Small intestine (tissue), 7 donors: ENCODE results near the gene KRTAP2-4. TPM values are rescaled to one million over a fixed set of nuclear protein-coding genes. Genes with fewer than 3 reads are reported as not detected.
"Not testable (repeated sequence)": the region's sequence is repeated elsewhere in the genome, so short reads cannot be mapped to it uniquely, and the experiment has no call there.

Source experiments
- DNase-seq, 2 donors: peaks; one replicate each; pipeline versions ENCODE4 v3.0.0 to v3.0.0-alpha.2; 2013
- FAIRE-seq: peaks from 2 replicates; lab custom pipeline; 2012; peaks lifted over from hg19 to GRCh38; lab: Jason Lieb, UNC
- H3K27ac ChIP-seq, 3 donors: one replicate each; pipeline ENCODE4 v1.5.1; 2013; ENCODE audit warnings: low read length in 2 of 3, mild to moderate bottlenecking in 2 of 3, control low read depth in 1 of 3, inconsistent platforms in 1 of 3, low read depth in 1 of 3, moderate library complexity in 1 of 3
- H3K27me3 ChIP-seq, 3 donors: one replicate each; pipeline ENCODE4 v1.6.1; 2013; ENCODE audit warnings: low read length in 3 of 3, inconsistent platforms in 1 of 3; ENCODE audit not compliant: control insufficient read depth in 3 of 3, insufficient read depth in 3 of 3
- H3K36me3 ChIP-seq, 3 donors: one replicate each; pipeline ENCODE4 v1.6.1; 2013; ENCODE audit warnings: low read length in 3 of 3, inconsistent platforms in 1 of 3, low read depth in 1 of 3, mild to moderate bottlenecking in 1 of 3, moderate library complexity in 1 of 3; ENCODE audit not compliant: control insufficient read depth in 3 of 3, insufficient read depth in 2 of 3
- H3K4me1 ChIP-seq, 3 donors: one replicate each; pipeline ENCODE4 v1.6.1; 2013; ENCODE audit warnings: low read length in 2 of 3, inconsistent platforms in 1 of 3, low read depth in 1 of 3, mild to moderate bottlenecking in 1 of 3, moderate library complexity in 1 of 3; ENCODE audit not compliant: control insufficient read depth in 3 of 3, insufficient read depth in 2 of 3
- H3K4me3 ChIP-seq, 3 donors: one replicate each; pipeline ENCODE4 v1.5.1; 2013; ENCODE audit warnings: low read length in 3 of 3, control low read depth in 1 of 3, inconsistent platforms in 1 of 3, low read depth in 1 of 3, mild to moderate bottlenecking in 1 of 3, moderate library complexity in 1 of 3
- H3K9me3 ChIP-seq, 2 donors: one replicate each; pipeline ENCODE4 v1.6.1; 2013; ENCODE audit warnings: low read depth in 1 of 2, low read length in 1 of 2; ENCODE audit not compliant: control insufficient read depth in 2 of 2, insufficient read depth in 1 of 2
- WGBS, 3 donors: extraction: QIAGEN DNeasy Blood & Tissue Kit; methylation state at CpG; one replicate each; pipeline ENCODE4 v1.1.7; 2013; 5-methylcytosine and 5-hydroxymethylcytosine counted together
- polyA plus RNA-seq, 4 donors: library from polyadenylated mRNA; stranded (reverse) in 3 of 4; unstranded in 1 of 4; fragments of 200-250 nt in 3 of 4; fragments of 120-200 nt in 1 of 4; gene quantifications; one replicate each; pipeline versions ENCODE4 v1.2.1 to v1.2.3, GENCODE V29; 2013
- donor health status: healthy with polysubstance abuse.
- donor health status: control.
- donor health status: control.
- donor health status: Bipolar disorder and iron deficiency.
- donor health status: healthy.

Gene KRTAP2-4
- polyA plus RNA-seq, 4 donors: not detected

DNA sequence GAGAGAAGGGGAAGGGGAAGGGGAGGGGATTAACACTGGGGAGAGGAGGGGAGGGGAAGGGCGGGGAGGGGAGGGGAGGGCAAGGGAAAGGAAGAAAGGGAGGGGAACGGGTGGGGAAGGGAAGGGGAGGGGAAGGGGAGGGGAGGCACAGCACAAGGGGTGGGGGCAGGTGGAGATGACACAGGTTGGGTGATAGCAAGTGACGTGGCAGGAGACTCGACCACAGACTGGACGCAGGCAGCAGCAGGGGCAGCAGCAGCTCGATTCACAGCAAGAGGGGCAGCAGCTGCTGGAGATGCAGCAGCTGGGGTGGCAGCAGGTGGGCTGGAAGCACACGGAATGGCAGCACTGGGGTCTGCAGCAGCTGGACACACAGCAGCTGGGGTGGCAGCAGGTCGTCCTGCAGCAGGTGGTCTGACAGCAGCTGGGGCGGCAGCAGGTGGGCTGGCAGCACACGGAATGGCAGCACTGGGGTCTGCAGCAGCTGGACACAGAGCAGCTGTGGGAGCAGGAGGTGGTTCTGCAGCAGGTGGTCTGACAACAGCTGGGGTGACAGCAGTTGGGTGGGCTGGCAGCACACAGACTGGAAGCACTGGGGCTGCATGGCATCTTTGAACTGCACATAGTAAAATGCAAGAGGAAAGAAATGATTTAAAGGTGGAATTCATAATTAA, 36.0 kb upstream of the KRTAP2-4 start, which contains the start of gene KRTAP4-16:
Gene KRTAP4-16, minus strand, starts transcription at position 624 of the 674 bp plus-strand sequence. Its CDS starts 0 bp downstream, at position 624.
- H3K36me3 ChIP-seq: no peaks in the 10 kb centered on the region
- WGBS, 3 donors: 48 to 58% (median 51%) methylated on average over 8 to 10 of the region's 10 CpGs
- H3K9me3 ChIP-seq: no peaks in the 10 kb centered on the region
- no peak within 1 kb of the TSS for H3K27ac ChIP-seq
- H3K4me1 ChIP-seq: no peaks in the 10 kb centered on the region
- H3K4me3 ChIP-seq: no peak within 1 kb of the TSS
- peaks cover 0 to 2% (median 0%) of the 10 kb centered on the region in 3 donors for H3K27me3 ChIP-seq
- FAIRE-seq (no peak), DNase-seq (no peak)

DNA sequence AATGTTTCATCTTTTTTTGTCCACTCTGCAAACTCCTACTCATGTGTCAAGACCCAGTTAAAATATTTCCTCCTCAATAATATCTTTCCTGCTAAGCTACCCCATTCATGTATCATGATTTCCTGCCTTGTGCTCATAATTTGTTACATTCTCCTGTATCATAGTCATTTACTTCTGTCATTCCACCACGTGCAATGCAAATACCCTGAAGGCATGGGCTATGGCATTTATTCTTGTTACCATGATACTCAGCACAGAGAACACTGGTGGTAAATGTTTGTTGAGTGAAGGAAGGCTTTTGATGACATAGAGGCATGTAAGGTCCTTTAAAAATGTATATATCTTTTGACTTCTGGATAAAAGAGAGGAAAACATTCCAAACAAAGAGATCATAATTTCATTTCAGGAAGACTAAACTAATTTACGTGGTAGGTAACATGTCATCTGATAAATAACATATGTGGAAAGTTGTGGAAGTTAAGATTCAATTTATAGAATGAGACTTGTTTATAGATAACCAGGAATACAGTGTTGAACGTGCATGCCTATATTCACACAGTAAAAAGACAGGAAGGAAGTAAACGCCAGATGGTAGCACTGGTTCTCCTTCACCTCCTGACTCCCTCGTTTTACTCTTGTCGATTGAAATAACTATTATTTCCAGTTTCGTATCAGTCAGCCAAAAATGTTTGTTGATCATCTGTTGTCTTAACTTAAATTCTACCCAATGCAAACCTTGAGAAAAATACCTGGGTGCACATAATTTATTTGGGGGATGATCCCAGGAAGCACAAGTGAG, 34.2 kb upstream of the KRTAP2-4 start:
- 53 to 79% (median 57%) methylated on average over 7 of the region's 7 CpGs for WGBS, 3 donors
- not testable (repeated sequence) for FAIRE-seq, DNase-seq

DNA sequence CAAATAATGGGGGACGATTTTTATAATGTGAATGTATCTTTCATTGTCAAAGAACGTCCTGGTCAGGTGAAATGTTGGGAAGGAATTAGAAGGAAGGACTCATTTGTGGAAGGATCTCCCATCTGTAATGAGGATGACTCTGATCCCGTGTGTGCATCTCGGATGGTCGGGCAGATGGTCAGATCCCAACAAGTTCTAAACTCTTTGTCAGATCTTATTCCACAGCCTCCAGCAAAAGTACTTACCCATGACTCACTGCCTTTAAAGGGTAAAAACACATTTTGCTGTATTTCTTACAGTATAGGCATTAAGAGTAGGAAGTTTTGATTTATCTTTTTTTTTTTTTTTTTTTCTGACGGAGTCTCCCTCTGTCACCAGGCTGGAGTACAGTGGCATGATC, 32.8 kb upstream of the KRTAP2-4 start:
- 72 to 84% (median 77%) methylated on average over 6 of the region's 6 CpGs for WGBS, 3 donors
- no peaks in the 10 kb centered on the region for H3K4me1 ChIP-seq
- H3K27ac ChIP-seq: no peak overlapping the region
- DNase-seq (no peak), FAIRE-seq (no peak)
- H3K27me3 ChIP-seq: peaks cover 0 to 6% (median 2%) of the 10 kb centered on the region in 3 donors
- no peaks in the 10 kb centered on the region for H3K36me3 ChIP-seq
- H3K9me3 ChIP-seq: no peaks in the 10 kb centered on the region
- no peak overlapping the region for H3K4me3 ChIP-seq

More for the DNA sequence above, 34.2 kb upstream of the KRTAP2-4 start:
- not testable (repeated sequence) for H3K27ac ChIP-seq, H3K4me1 ChIP-seq, H3K27me3 ChIP-seq, H3K36me3 ChIP-seq, H3K4me3 ChIP-seq, H3K9me3 ChIP-seq

DNA sequence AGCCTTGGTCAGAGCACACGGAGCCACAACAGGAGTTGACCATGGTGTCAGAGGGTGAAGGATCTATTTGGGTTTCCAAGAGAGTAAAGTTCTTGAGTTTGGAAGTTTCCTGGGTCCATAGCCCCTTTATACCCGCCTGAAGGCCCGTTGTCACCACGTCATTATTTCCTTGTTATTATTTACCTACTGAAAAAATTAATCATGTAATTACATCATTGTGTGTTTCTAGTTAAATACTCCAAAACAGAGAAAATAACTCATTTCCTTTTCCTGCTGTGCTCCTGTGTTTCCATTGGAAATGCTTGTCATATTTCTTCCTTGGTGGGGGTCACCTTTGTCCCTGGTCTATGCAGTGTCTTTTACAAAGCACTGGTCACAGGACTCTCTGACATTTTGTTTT, 32.4 kb upstream of the KRTAP2-4 start, which contains the start of gene KRTAP4-8:
Gene KRTAP4-8, minus strand, starts transcription at position 101 of the 400 bp plus-strand sequence. Its CDS starts 58 bp downstream, at position 43.
- no peak for FAIRE-seq
- no peak for DNase-seq
- no peaks in the 10 kb centered on the region for H3K36me3 ChIP-seq
- H3K27me3 ChIP-seq: peaks cover 0 to 7% (median 2%) of the 10 kb centered on the region in 3 donors
- H3K4me3 ChIP-seq: no peak within 1 kb of the TSS
- H3K27ac ChIP-seq: no peak within 1 kb of the TSS
- H3K9me3 ChIP-seq: no peaks in the 10 kb centered on the region
- whole genome bisulfite sequencing, 3 donors: 35 to 75% (median 47%) methylated on average over 4 of the region's 4 CpGs
- H3K4me1 ChIP-seq: no peaks in the 10 kb centered on the region

DNA sequence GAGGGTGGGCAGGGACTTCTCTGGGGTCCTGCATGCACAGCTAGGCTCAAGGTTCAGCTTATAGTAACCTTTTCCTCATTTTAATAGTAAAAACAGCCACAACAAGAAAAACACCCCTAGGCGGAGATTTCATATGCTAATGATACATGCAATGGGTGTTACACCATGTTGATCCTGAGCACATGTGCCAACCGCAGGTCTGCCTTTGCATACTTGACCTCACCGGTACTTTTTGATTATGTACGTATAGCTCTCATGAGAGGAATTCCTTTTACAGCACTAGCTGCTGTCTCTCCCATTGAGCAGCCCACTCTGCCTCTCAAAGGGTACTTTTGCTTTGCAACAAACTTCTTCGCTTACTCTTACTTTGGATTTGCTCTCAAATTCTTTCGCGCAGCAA, 30.4 kb upstream of the KRTAP2-4 start:
- no peaks in the 10 kb centered on the region for H3K9me3 ChIP-seq
- H3K36me3 ChIP-seq: no peaks in the 10 kb centered on the region
- DNase-seq (no peak), FAIRE-seq (no peak)
- H3K27me3 ChIP-seq: peaks cover 0 to 7% (median 2%) of the 10 kb centered on the region in 3 donors
- H3K4me3 ChIP-seq: no peak overlapping the region
- H3K27ac ChIP-seq: no peak overlapping the region
- WGBS, 3 donors: 85 to 91% (median 86%) methylated on average over 7 of the region's 7 CpGs
- no peaks in the 10 kb centered on the region for H3K4me1 ChIP-seq

DNA sequence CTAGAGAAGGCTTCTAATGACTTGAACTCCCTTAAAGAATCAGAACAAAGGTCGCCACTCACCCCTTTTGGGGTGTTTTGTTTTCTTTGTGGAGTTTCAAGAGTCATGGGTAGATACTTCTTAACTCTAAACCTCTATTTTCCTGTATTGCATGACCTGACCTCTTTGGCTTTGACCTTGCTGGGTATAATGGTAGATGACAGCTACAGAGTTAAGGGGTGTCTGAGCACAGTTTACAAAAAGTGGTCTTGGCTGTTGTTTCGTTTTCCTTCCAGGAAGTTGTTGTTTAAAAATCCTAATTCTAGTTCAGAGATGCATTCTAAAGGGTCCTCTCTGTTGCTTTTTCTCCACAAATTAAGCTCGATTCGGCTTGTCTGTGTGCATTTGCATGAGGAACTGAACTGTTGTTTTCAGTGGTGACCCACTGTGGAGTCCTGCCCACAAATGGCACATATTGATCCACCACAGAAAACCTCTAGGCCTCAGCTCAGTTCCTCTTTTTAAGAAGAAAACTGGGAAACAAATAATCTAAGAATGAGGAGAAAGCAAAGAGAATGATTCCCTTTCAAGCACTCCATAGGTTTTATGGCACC, 23.2 kb upstream of the KRTAP2-4 start:
- not testable (repeated sequence) for DNase-seq, H3K27ac ChIP-seq, H3K36me3 ChIP-seq, H3K27me3 ChIP-seq, H3K4me1 ChIP-seq, H3K9me3 ChIP-seq, FAIRE-seq, H3K4me3 ChIP-seq
- WGBS, 3 donors: 55 to 78% (median 62%) methylated on average over 4 of the region's 4 CpGs

DNA sequence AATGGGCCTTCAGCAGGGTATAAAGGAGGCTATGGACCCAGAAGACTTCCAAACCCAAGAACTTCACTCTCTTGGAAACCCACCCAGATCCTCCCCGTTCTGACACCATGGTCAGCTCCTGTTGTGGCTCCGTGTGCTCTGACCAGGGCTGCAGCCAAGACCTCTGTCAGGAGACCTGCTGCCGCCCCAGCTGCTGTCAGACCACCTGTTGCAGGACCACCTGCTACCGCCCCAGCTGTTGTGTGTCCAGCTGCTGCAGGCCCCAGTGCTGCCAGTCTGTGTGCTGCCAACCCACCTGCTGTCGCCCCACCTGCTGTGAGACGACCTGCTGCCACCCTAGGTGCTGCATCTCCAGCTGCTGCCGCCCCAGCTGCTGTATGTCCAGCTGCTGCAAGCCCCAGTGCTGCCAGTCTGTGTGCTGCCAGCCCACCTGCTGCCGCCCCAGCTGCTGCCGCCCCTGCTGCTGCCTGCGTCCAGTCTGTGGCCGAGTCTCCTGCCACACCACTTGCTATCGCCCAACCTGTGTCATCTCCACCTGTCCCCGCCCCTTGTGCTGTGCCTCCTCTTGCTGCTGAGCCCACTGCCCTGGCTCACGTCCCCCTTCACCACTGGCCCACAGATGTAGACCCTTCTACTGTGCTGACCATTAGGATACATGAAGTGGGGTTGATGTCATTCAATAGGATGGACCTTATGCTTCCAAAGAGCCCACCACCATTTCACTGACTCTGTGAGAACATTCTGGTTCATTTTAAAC, 18.6 kb upstream of the KRTAP2-4 start, which contains the start of gene KRTAP4-7:
Gene KRTAP4-7, plus strand, starts transcription at position 51 of the 757 bp plus-strand sequence. Its CDS starts 57 bp downstream, at position 108.
- not testable (repeated sequence) for H3K27ac ChIP-seq, H3K9me3 ChIP-seq, H3K4me3 ChIP-seq, FAIRE-seq, DNase-seq, H3K27me3 ChIP-seq, H3K36me3 ChIP-seq, H3K4me1 ChIP-seq
- 66 to 80% (median 78%) methylated on average over 9 to 14 of the region's 14 CpGs for WGBS, 3 donors
